Measurements from ENCODE around the gene MRFAP1L1. TPM values are rescaled to one million over a fixed set of nuclear protein-coding genes. Genes with fewer than 3 reads are reported as not detected.

MRFAP1L1 gene
- total RNA-seq, 2 donors from 2014 or later = 47.1 to 62.6 TPM

DNA sequence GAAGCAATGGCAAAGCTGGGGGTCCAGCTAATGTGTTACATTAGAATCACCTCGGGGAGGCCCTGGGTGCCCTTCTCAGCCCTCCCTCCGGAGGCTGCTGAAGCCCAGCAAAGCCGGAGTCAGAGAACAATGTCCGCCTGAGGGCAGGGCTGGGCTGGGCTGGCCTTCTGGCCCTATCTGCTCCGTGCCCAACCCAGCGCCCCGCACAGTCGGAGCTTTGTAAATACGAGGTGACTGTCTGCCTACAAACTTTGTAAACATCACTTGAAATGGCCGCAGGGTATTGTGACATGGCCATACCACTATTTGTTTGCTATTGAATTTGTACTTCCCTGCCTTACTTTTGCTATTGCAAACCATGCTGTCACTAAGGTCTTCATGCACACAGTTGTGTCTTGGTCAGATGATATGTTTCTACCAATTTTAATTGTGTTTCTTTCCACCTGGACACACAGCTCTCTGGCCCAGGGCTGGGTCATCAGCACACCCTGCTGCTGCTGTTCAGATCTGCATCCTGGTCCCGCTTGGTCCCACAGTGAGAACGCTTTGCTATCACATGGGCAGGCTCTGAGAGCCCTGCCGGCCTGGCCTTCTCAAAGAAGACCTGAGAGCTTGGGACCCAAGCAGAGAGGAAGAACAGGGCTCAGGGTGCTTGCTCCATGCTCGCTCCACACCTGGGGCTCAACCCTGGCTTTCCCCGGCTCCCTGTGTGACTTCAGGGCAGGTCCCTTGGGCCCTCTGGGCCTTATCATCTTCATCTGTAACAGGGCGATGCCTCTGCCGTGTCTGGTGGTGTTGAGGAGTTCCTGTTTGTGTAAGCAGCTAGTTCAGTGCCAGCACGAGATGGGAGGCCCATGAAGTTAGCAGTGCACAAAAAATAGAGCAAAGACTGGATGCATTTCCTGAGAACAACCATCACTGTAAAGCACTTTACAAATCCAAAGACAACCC lies 13.7 kb downstream of the MRFAP1L1 start:
- no peak for ATAC-seq (ENCODE audit: insufficient number of reproducible peaks, low FRiP score, low read depth)
- H3K27ac ChIP-seq = peak overlapping the region; percentile 31 to 49
- no peak for DNase-seq (ENCODE audit: low spot score)

DNA sequence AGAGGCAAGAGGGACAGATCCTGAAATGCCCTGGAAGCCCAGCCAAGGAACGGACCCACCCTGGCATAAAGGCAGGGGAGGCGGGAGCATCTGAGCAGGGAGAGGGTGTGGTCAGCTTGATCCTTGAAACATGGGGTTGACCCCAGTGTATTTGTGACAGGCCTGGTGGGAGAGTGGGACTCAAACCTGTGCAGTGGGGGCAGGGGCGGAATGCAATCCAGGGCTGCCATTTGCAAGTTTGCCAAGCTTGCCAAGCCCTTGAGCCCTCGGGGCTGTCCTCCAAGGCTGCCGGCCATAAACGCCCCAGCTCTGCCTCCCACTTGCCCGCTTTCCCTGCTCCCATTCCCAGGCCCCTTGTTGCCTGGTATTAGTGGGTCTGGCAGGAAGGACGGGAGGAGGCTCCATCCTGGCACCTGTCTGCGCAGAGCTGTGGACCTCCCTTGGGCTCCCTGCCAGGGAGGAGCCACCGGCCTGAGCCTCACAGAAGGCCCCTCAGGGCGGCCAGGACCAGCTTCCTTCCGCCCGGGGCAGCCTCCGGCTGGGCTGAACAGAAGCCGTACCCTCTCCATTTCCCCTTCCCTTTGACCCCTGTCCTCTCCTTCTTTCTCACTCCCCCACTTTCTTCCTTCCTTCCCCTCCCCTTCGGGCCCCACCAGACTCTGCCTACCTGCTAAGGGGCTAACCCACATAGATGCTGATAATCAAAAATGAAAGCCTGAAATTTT lies 15.3 kb downstream of the MRFAP1L1 start:
- Histone ChIP-seq H3K36me3 (no peaks in the 10 kb centered on the region), H3K9me3 (no peaks in the 10 kb centered on the region), H3K4me3 (no peak overlapping the region), H3K27ac (no peak overlapping the region), H3K4me1 (ENCODE audit: control insufficient read depth in 1 of 2, low read depth in 2 of 2) (peaks cover 0 to 16% of the 10 kb centered on the region in 2 donors), H3K27me3 (replicated peaks; ENCODE audit: insufficient read depth) (no peaks in the 10 kb centered on the region)
- TF ChIP-seq, protein P1, sequence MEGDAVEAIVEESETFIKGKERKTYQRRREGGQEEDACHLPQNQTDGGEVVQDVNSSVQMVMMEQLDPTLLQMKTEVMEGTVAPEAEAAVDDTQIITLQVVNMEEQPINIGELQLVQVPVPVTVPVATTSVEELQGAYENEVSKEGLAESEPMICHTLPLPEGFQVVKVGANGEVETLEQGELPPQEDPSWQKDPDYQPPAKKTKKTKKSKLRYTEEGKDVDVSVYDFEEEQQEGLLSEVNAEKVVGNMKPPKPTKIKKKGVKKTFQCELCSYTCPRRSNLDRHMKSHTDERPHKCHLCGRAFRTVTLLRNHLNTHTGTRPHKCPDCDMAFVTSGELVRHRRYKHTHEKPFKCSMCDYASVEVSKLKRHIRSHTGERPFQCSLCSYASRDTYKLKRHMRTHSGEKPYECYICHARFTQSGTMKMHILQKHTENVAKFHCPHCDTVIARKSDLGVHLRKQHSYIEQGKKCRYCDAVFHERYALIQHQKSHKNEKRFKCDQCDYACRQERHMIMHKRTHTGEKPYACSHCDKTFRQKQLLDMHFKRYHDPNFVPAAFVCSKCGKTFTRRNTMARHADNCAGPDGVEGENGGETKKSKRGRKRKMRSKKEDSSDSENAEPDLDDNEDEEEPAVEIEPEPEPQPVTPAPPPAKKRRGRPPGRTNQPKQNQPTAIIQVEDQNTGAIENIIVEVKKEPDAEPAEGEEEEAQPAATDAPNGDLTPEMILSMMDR (IDR thresholded peaks at IDR 0.05) = no peak
- DNase-seq (ENCODE audit: low spot score) (no peak), ATAC-seq (ENCODE audit: insufficient number of reproducible peaks, low FRiP score, low read depth) (no peak)

More for the DNA sequence above, 13.7 kb downstream of the MRFAP1L1 start:
- Histone ChIP-seq H3K36me3 (no peaks in the 10 kb centered on the region), H3K27me3 (replicated peaks; ENCODE audit: insufficient read depth) (no peaks in the 10 kb centered on the region), H3K9me3 (no peaks in the 10 kb centered on the region), H3K4me1 (ENCODE audit: control insufficient read depth in 1 of 2, low read depth in 2 of 2) (peaks cover 0 to 16% of the 10 kb centered on the region in 2 donors), H3K4me3 (no peak overlapping the region)
- TF ChIP-seq, protein P1 (IDR thresholded peaks at IDR 0.05) = no peak

DNA sequence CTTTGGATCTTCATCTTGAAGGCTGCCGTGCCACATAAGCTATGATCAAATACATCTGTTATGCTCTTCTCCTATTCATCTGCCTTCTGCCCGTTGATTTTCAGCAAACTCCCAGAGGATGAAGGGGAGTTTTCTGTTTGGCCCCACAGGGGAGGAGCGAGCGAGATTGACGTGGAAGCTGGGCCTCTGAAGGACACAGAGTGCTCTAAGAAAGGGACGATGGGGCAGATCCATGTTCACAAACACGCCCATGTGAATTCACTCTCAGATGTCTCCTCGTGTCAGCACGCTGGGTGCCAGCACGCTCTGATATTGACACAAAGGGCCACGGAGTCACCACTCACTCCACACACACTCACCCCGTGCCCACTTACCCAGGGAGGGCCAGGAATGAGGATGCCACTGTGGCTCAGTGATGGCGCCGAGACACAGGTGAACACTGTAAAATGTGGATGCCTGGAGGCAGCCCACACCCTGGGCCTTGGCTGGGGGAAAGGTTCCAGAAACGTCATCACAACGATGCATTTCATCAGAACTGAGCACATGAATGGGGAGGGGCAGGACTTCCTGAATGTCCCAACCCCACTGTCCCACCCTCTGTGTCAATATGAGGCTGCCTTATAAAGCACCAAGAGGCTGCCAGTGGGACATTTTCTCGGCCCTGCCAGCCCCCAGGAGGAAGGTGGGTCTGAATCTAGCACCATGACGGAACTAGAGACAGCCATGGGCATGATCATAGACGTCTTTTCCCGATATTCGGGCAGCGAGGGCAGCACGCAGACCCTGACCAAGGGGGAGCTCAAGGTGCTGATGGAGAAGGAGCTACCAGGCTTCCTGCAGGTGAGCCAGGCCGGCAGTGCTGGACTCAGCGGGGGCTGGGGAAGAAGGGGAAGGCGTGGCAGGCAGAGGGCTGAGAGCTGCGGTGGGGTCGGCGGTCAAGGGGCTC lies 16.2 kb downstream of the MRFAP1L1 start, which contains the start of gene S100P:
Gene S100P, plus strand, starts transcription at position 648 of the 946 bp plus-strand sequence. Its CDS starts 55 bp downstream, at position 703.
- TF ChIP-seq, protein P1 (IDR thresholded peaks at IDR 0.05) = no peak
- H3K4me1 ChIP-seq (ENCODE audit: control insufficient read depth in 1 of 2, low read depth in 2 of 2) = peaks cover 0 to 16% of the 10 kb centered on the region in 2 donors
- H3K9me3 ChIP-seq = no peaks in the 10 kb centered on the region
- DNase-seq (ENCODE audit: low spot score) = no peak
- no peak within 1 kb of the TSS for H3K27ac ChIP-seq
- H3K36me3 ChIP-seq = no peaks in the 10 kb centered on the region
- H3K27me3 ChIP-seq (replicated peaks; ENCODE audit: insufficient read depth) = no peaks in the 10 kb centered on the region
- H3K4me3 ChIP-seq = no peak within 1 kb of the TSS
- ATAC-seq (ENCODE audit: insufficient number of reproducible peaks, low FRiP score, low read depth) = no peak

DNA sequence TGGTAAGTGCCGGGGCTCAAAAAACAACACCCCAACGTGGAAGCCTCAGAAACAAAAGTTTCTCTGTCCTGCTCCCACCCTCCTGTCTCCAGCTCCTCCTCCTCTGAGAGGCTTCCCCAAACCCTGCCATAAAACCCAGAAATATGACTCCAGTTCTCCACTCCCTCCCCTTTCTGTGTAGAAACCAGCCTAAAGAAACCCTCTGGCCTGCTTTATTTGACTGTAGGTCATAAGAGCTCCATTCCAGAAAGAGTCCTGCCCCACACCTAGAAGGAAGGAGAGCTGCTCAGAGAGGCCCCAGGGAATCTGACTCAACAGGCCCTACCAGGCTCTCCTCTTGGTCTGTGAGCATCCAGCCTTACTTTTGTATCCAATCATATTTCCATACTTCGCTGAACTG lies 16.9 kb downstream of the MRFAP1L1 start:
- no peak overlapping the region for H3K27ac ChIP-seq
- ATAC-seq (ENCODE audit: insufficient number of reproducible peaks, low FRiP score, low read depth) (no peak), DNase-seq (ENCODE audit: low spot score) (no peak)
- H3K36me3 ChIP-seq = no peaks in the 10 kb centered on the region
- H3K9me3 ChIP-seq = no peaks in the 10 kb centered on the region
- H3K4me1 ChIP-seq (ENCODE audit: control insufficient read depth in 1 of 2, low read depth in 2 of 2) = peaks cover 0 to 16% of the 10 kb centered on the region in 2 donors
- H3K4me3 ChIP-seq = no peak overlapping the region
- no peaks in the 10 kb centered on the region for H3K27me3 ChIP-seq (replicated peaks; ENCODE audit: insufficient read depth)
- TF ChIP-seq, protein P1 (IDR thresholded peaks at IDR 0.05) = no peak

All from thoracic aorta (tissue), 2 donors.